WTC11 (cell line): Measurements from ENCODE around the gene ALS2. TPM values are rescaled to one million over a fixed set of nuclear protein-coding genes. Genes with fewer than 3 reads are reported as not detected.

ENCODE experiments used
- ATAC-seq: fragments of 200-7000 bp; cut with Tn5 transposase; 2 replicates; pipeline ENCODE4 v1.10.0; 2021; ENCODE audit warnings: mild to moderate bottlenecking, moderate library complexity
- CTCF ChIA-PET: fragments of 300-600 bp; sonication (Branson Sonifier 250); formaldehyde crosslinking; loops from one replicate; lab custom pipeline; 2021; ENCODE audit warnings: antibody characterized with exemption; lab: Charles Lee
- POLR2A ChIA-PET: fragments of 350-600 bp; sonication (Branson Sonifier 250); formaldehyde crosslinking; loops from one replicate; lab custom pipeline; 2021; ENCODE audit warnings: antibody characterized with exemption; lab: Charles Lee
- DNase-seq: peaks from one replicate; pipeline ENCODE4 v3.0.0; 2021; ENCODE audit warnings: low spot score
- H3K27ac Mint-ChIP-seq: 2 replicates; pipeline ENCODE4 v1.8.0; 2021; ENCODE audit warnings: mixed read lengths
- H3K27me3 Mint-ChIP-seq: 2 replicates; pipeline ENCODE4 v1.8.0; 2021; ENCODE audit warnings: low read depth, mild to moderate bottlenecking, moderate library complexity, mixed read lengths
- H3K36me3 Mint-ChIP-seq: 2 replicates; pipeline ENCODE4 v1.8.0; 2021; ENCODE audit warnings: mixed read lengths
- H3K4me1 Mint-ChIP-seq: 2 replicates; pipeline ENCODE4 v1.8.0; 2022; ENCODE audit warnings: mixed read lengths
- H3K4me3 Mint-ChIP-seq: 2 replicates; pipeline ENCODE4 v1.8.0; 2021; ENCODE audit warnings: mild to moderate bottlenecking, moderate library complexity, mixed read lengths
- H3K9me3 Mint-ChIP-seq: 2 replicates; pipeline ENCODE4 v1.8.0; 2021; ENCODE audit warnings: mixed read lengths
- AR ChIP-seq: fragments of 250-450 bp; sonication (Bioruptor Pico); IDR thresholded peaks from 2 replicates; pipeline ENCODE4 v1.9.0; 2021; ENCODE audit warnings: mild to moderate bottlenecking
- ARID4B ChIP-seq: sonication (generic); formaldehyde crosslinking; IDR thresholded peaks from 2 replicates; pipeline ENCODE4 v1.8.0; 2023; ENCODE audit warnings: missing genetic modification reagents, mild to moderate bottlenecking, borderline replicate concordance
- ATF2 ChIP-seq: sonication (generic); formaldehyde crosslinking; IDR thresholded peaks from 2 replicates; pipeline ENCODE4 v1.8.1; 2022; ENCODE audit warnings: low read depth, missing genetic modification reagents, borderline replicate concordance
- CBFB ChIP-seq: sonication (generic); formaldehyde crosslinking; IDR thresholded peaks from 2 replicates; pipeline ENCODE4 v1.8.1; 2022; ENCODE audit warnings: mild to moderate bottlenecking, low read depth, missing genetic modification reagents
- E2F1 ChIP-seq: sonication (generic); formaldehyde crosslinking; IDR thresholded peaks from 2 replicates; pipeline ENCODE4 v1.8.0; 2022; ENCODE audit warnings: mild to moderate bottlenecking, missing genetic modification reagents
- E2F4 ChIP-seq: sonication (generic); formaldehyde crosslinking; IDR thresholded peaks from 2 replicates; pipeline ENCODE4 v1.8.1; 2022; ENCODE audit warnings: low read depth, mild to moderate bottlenecking, moderate library complexity, missing genetic modification reagents, borderline replicate concordance
- FOXP1 ChIP-seq: sonication (generic); formaldehyde crosslinking; IDR thresholded peaks from 2 replicates; pipeline ENCODE4 v1.8.0; 2022; ENCODE audit warnings: missing genetic modification reagents, mild to moderate bottlenecking, moderate library complexity, borderline replicate concordance
- NR1H2 ChIP-seq: sonication (generic); formaldehyde crosslinking; IDR thresholded peaks from 2 replicates; pipeline ENCODE4 v1.9.0; 2021; ENCODE audit warnings: mild to moderate bottlenecking, moderate library complexity, missing genetic modification reagents
- TCF7 ChIP-seq: sonication (generic); formaldehyde crosslinking; IDR thresholded peaks from 2 replicates; pipeline ENCODE4 v1.8.0; 2022; ENCODE audit warnings: mild to moderate bottlenecking, low read depth, missing genetic modification reagents, moderate library complexity
- ZNF317 ChIP-seq: sonication (generic); formaldehyde crosslinking; IDR thresholded peaks from 2 replicates; pipeline ENCODE4 v1.8.1; 2023; ENCODE audit warnings: low read depth, mild to moderate bottlenecking, moderate library complexity, missing genetic modification reagents, borderline replicate concordance
- ZNF532 ChIP-seq: fragments of 250-450 bp; sonication (Bioruptor Pico); IDR thresholded peaks from 2 replicates; pipeline ENCODE4 v1.9.0; 2021; ENCODE audit warnings: mild to moderate bottlenecking, borderline replicate concordance
- total RNA-seq: library from RNA; stranded (reverse); gene quantifications from 3 replicates; pipeline ENCODE4 v1.2.3, GENCODE V29; 2021

Gene ALS2
- total RNA-seq, 1 experiment from 2014 or later = 30.5 TPM

- TF ChIP-seq ARID4B (CRISPR knock-in tag) (no peak), ZNF532 (CRISPR knock-in tag) (no peak)
These were observed 39.8 kb upstream of the ALS2 start (continued) for GRCh38 chr2:201820383-201821007.

- DNase-seq (no peak), ATAC-seq (no peak)
- no peak overlapping the region for H3K4me3 Mint-ChIP-seq
- CTCF ChIA-PET = no interaction called here
- peaks cover 24% of the 10 kb centered on the region for H3K9me3 Mint-ChIP-seq
- POLR2A ChIA-PET = no interaction called here
- H3K27ac Mint-ChIP-seq = no peak overlapping the region
- H3K27me3 Mint-ChIP-seq = 0 out of 2 replicates have a peak, but pooled peaks cover 2% of the 10 kb centered on the region
- H3K4me1 Mint-ChIP-seq = peaks cover 14% of the 10 kb centered on the region; the same call in 1 of the 2 replicates
- H3K36me3 Mint-ChIP-seq = peaks cover 10% of the 10 kb centered on the region
- TF ChIP-seq ZNF317 (CRISPR knock-in tag) (no peak), ARID4B (CRISPR knock-in tag) (no peak), NR1H2 (CRISPR knock-in tag) (no peak), TCF7 (CRISPR knock-in tag) (no peak), FOXP1 (CRISPR knock-in tag) (no peak), E2F1 (CRISPR knock-in tag) (no peak), AR (CRISPR knock-in tag) (no peak), E2F4 (CRISPR knock-in tag) (no peak), CBFB (no peak), ATF2 (CRISPR knock-in tag) (no peak)
These were observed 36.2 kb upstream of the ALS2 start for GRCh38 chr2:201816657-201817575.
